HEK293 (cell line): Measurements from ENCODE around the gene CLSTN1.

Experiments used
- CTCF ChIA-PET: fragments of 350-600 bp; formaldehyde crosslinking; extraction: SDS; loops from one replicate; lab custom pipeline; 2021; ENCODE audit warnings: antibody characterized with exemption; lab: Yijun Ruan, JAX
- POLR2A ChIA-PET: fragments of 300-600 bp; formaldehyde crosslinking; extraction: SDS; loops from one replicate; lab custom pipeline; 2020; ENCODE audit warnings: antibody characterized with exemption, inconsistent platforms; lab: Yijun Ruan, JAX
- H3K27ac ChIP-seq: fragments of 200-500 bp; sonication (Bioruptor generic); 2 replicates; pipeline ENCODE4 v1.5.1; 2014; ENCODE audit warnings: low read depth, low read length, control low read depth, inconsistent platforms; ENCODE audit errors: extremely low read depth
- H3K36me3 ChIP-seq, 2 experiments: fragments of 200-500 bp in 1 of 2; sonication (Bioruptor generic) in 1 of 2; 1 replicate in 1 of 2; 2 replicates in 1 of 2; pipeline ENCODE4 v1.5.1; 2014 to 2017; ENCODE audit warnings: inconsistent platforms in 2 of 2, low read length in 2 of 2; ENCODE audit not compliant: control insufficient read depth in 2 of 2, insufficient read depth in 1 of 2
- H3K4me1 ChIP-seq: fragments of 200-500 bp; sonication (Bioruptor generic); 2 replicates; pipeline ENCODE4 v1.5.1; 2014; ENCODE audit warnings: mild to moderate bottlenecking, low read length, inconsistent platforms; ENCODE audit not compliant: control insufficient read depth, insufficient read depth
- H3K4me3 ChIP-seq: 2 replicates; pipeline ENCODE4 v1.5.1; 2011; ENCODE audit warnings: low read depth, mild to moderate bottlenecking, control low read depth, low read length, moderate library complexity
- H3K9me3 ChIP-seq: fragments of 200-500 bp; sonication (Bioruptor generic); 2 replicates; pipeline ENCODE4 v1.5.1; 2014; ENCODE audit warnings: low read depth, low read length, inconsistent platforms; ENCODE audit not compliant: control insufficient read depth, insufficient read depth
- GLIS1 ChIP-seq: fragments of 450-650 bp; formaldehyde crosslinking; IDR thresholded peaks from 2 replicates; pipeline ENCODE4 v1.5.1; 2016; ENCODE audit warnings: missing biosample characterization, missing genetic modification characterization
- HIC1 ChIP-seq: fragments of 450-650 bp; formaldehyde crosslinking; IDR thresholded peaks from 2 replicates; pipeline ENCODE4 v1.5.1; 2016; ENCODE audit warnings: missing biosample characterization, missing genetic modification characterization
- KLF1 ChIP-seq: fragments of 450-650 bp; formaldehyde crosslinking; IDR thresholded peaks from 2 replicates; pipeline ENCODE4 v1.5.1; 2016; ENCODE audit warnings: missing biosample characterization, missing genetic modification characterization
- PRDM6 ChIP-seq: fragments of 450-650 bp; formaldehyde crosslinking; IDR thresholded peaks from 2 replicates; pipeline ENCODE4 v1.5.1; 2017; ENCODE audit warnings: missing biosample characterization, missing genetic modification characterization
- TRIM28 ChIP-seq: IDR thresholded peaks from 2 replicates; pipeline ENCODE4 v1.6.1; 2011; ENCODE audit warnings: low read length, control low read depth, borderline replicate concordance
- TSHZ1 ChIP-seq: fragments of 450-650 bp; formaldehyde crosslinking; IDR thresholded peaks from 2 replicates; pipeline ENCODE4 v1.5.1; 2016; ENCODE audit warnings: missing biosample characterization, missing genetic modification characterization, borderline replicate concordance
- ZBTB6 ChIP-seq: fragments of 450-650 bp; formaldehyde crosslinking; IDR thresholded peaks from 2 replicates; pipeline ENCODE4 v1.5.1; 2017; ENCODE audit warnings: missing biosample characterization, missing genetic modification characterization
- ZBTB7A ChIP-seq: fragments of 450-650 bp; formaldehyde crosslinking; IDR thresholded peaks from 2 replicates; pipeline ENCODE4 v1.5.1; 2016; ENCODE audit warnings: low read depth, missing biosample characterization, missing genetic modification characterization
- ZBTB8A ChIP-seq: fragments of 450-650 bp; formaldehyde crosslinking; IDR thresholded peaks from 2 replicates; pipeline ENCODE4 v1.5.1; 2016; ENCODE audit warnings: missing biosample characterization, missing genetic modification characterization
- ZIC2 ChIP-seq: fragments of 450-650 bp; formaldehyde crosslinking; IDR thresholded peaks from 2 replicates; pipeline ENCODE4 v1.5.1; 2016; ENCODE audit warnings: missing biosample characterization, missing genetic modification characterization
- ZNF146 ChIP-seq: fragments of 450-650 bp; formaldehyde crosslinking; IDR thresholded peaks from 2 replicates; pipeline ENCODE4 v1.5.1; 2016; ENCODE audit warnings: missing biosample characterization, missing genetic modification characterization
- ZNF148 ChIP-seq: fragments of 450-650 bp; formaldehyde crosslinking; IDR thresholded peaks from 2 replicates; pipeline ENCODE4 v1.5.0; 2017; ENCODE audit warnings: missing biosample characterization, missing genetic modification characterization, borderline replicate concordance
- ZNF202 ChIP-seq: fragments of 450-650 bp; formaldehyde crosslinking; IDR thresholded peaks from 2 replicates; pipeline ENCODE4 v1.5.1; 2016; ENCODE audit warnings: missing biosample characterization, missing genetic modification characterization, borderline replicate concordance
- ZNF24 ChIP-seq: fragments of 450-650 bp; formaldehyde crosslinking; IDR thresholded peaks from 2 replicates; pipeline ENCODE4 v1.5.1; 2016; ENCODE audit warnings: missing biosample characterization, missing genetic modification characterization
- ZNF266 ChIP-seq: fragments of 450-650 bp; formaldehyde crosslinking; IDR thresholded peaks from 2 replicates; pipeline ENCODE4 v1.5.1; 2016; ENCODE audit warnings: missing biosample characterization, missing genetic modification characterization, low read depth
- ZNF341 ChIP-seq: fragments of 450-650 bp; formaldehyde crosslinking; IDR thresholded peaks from 2 replicates; pipeline ENCODE4; 2016; ENCODE audit warnings: low read depth, missing biosample characterization, missing genetic modification characterization
- ZNF629 ChIP-seq: fragments of 450-650 bp; formaldehyde crosslinking; IDR thresholded peaks from 2 replicates; pipeline ENCODE4 v1.5.1; 2017; ENCODE audit warnings: missing biosample characterization, missing genetic modification characterization
- ZNF639 ChIP-seq: fragments of 450-650 bp; formaldehyde crosslinking; IDR thresholded peaks from 2 replicates; pipeline ENCODE4 v1.5.1; 2016; ENCODE audit warnings: missing biosample characterization, missing genetic modification characterization
- ZNF658 ChIP-seq: fragments of 450-650 bp; formaldehyde crosslinking; IDR thresholded peaks from 2 replicates; pipeline ENCODE4; 2016; ENCODE audit warnings: missing biosample characterization, missing genetic modification characterization
- ZNF777 ChIP-seq: fragments of 450-650 bp; formaldehyde crosslinking; IDR thresholded peaks from 2 replicates; pipeline ENCODE4 v1.5.1; 2017; ENCODE audit warnings: missing biosample characterization, missing genetic modification characterization, borderline replicate concordance
- ZSCAN23 ChIP-seq: fragments of 450-650 bp; formaldehyde crosslinking; IDR thresholded peaks from 2 replicates; pipeline ENCODE4 v1.5.1; 2016; ENCODE audit warnings: missing biosample characterization, missing genetic modification characterization

Gene CLSTN1

GRCh38 chr1:9842073-9842711 lies 18.4 kb upstream of the CLSTN1 start:
- POLR2A ChIA-PET, result interaction anchor here (0.5 kb wide), 1 partner anchor 267 kb away, joined by 4 read pairs; no protein-coding TSS in a partner anchor
- Histone ChIP-seq H3K9me3 (no peaks in the 10 kb centered on the region), H3K4me1 (peaks cover 6% of the 10 kb centered on the region; the same call in 1 of the 2 replicates), H3K36me3 (no peaks in the 10 kb centered on the region), H3K27ac (no peak overlapping the region), H3K4me3 (no peak overlapping the region)
- TF ChIP-seq HIC1 (tag by site-specific recombination), result no peak
- TF ChIP-seq TSHZ1 (tag by site-specific recombination), result no peak
- TF ChIP-seq ZNF24 (tag by site-specific recombination), result no peak
- no peak for TF ChIP-seq ZNF639 (tag by site-specific recombination)
- no peak for TF ChIP-seq ZNF266 (tag by site-specific recombination)
- no peak for TF ChIP-seq PRDM6
- no peak for TF ChIP-seq ZNF148
- TF ChIP-seq ZNF658 (tag by site-specific recombination), result no peak
- 0 out of 2 replicates have a peak, but pooled peaks have one; percentile 14 for TF ChIP-seq KLF1
- TF ChIP-seq ZNF146 (tag by site-specific recombination), result no peak
- TF ChIP-seq ZIC2 (tag by site-specific recombination), result peak; percentile 26; the same call in 1 of the 2 replicates
- TF ChIP-seq ZBTB8A (tag by site-specific recombination), result no peak
- no peak for TF ChIP-seq ZBTB7A (tag by site-specific recombination)
- TF ChIP-seq ZSCAN23 (tag by site-specific recombination), result no peak
- no peak for TF ChIP-seq ZBTB6
- TF ChIP-seq ZNF777 (tag by site-specific recombination), result no peak
- no peak for TF ChIP-seq ZNF202
- TF ChIP-seq TRIM28, result no peak
- TF ChIP-seq ZNF341 (tag by site-specific recombination), result peak; percentile 91
- no peak for TF ChIP-seq ZNF629 (tag by site-specific recombination)
- TF ChIP-seq GLIS1, result peak; percentile 72
- CTCF ChIA-PET, result interaction anchor here (0.7 to 1.7 kb wide), 4 partner anchors 9 to 76 kb away, joined by 3 to 9 read pairs (median 4); no protein-coding TSS in a partner anchor
